CD4-positive, alpha-beta T cell treated with Interleukin-2 at 100 ng/mL for 4 hours (primary cell): ENCODE measurements around the gene GPR39.

Experiments used
- DNase-seq: peaks from one replicate; pipeline ENCODE4 v3.0.0-alpha.2; 2020; ENCODE audit warnings: low spot score

GPR39 gene

GRCh38 chr2:132642415-132642814 is 225.8 kb downstream of the GPR39 start:
- no peak for DNase-seq

GRCh38 chr2:132645176-132645575 is 228.6 kb downstream of the GPR39 start:
- DNase-seq, result no peak

GRCh38 chr2:132645722-132646539 is 229.3 kb downstream of the GPR39 start:
- no peak for DNase-seq

GRCh38 chr2:132646540-132647108 is 230.0 kb downstream of the GPR39 start:
- no peak for DNase-seq

- DNase-seq, result no peak
These were observed 234.8 kb downstream of the GPR39 start for GRCh38 chr2:132651115-132652045.

GRCh38 chr2:132652474-132652873 is 235.9 kb downstream of the GPR39 start:
- no peak for DNase-seq

GRCh38 chr2:132654335-132654734 is 237.7 kb downstream of the GPR39 start:
- DNase-seq, result no peak

- no peak for DNase-seq
These were observed 238.4 kb downstream of the GPR39 start for GRCh38 chr2:132654968-132655367.

- no peak for DNase-seq
These were observed 239.8 kb downstream of the GPR39 start for GRCh38 chr2:132656266-132656975.

- no peak for DNase-seq
These were observed 242.7 kb downstream of the GPR39 start for GRCh38 chr2:132659331-132659730.

GRCh38 chr2:132662732-132663131 is 246.1 kb downstream of the GPR39 start:
- no peak for DNase-seq

- no peak for DNase-seq
These were observed 247.5 kb downstream of the GPR39 start for GRCh38 chr2:132664096-132664495.

- no peak for DNase-seq
These were observed 249.0 kb downstream of the GPR39 start for GRCh38 chr2:132665401-132666140.

GRCh38 chr2:132667706-132668105 is 251.1 kb downstream of the GPR39 start:
- DNase-seq, result no peak

GRCh38 chr2:132668189-132668823 is 251.7 kb downstream of the GPR39 start:
- no peak for DNase-seq

GRCh38 chr2:132668987-132669907 is 252.6 kb downstream of the GPR39 start:
- DNase-seq, result no peak

- no peak for DNase-seq
These were observed 253.4 kb downstream of the GPR39 start, which contains the start of gene LYPD1 for GRCh38 chr2:132669908-132670495. Gene LYPD1 (minus strand): TSS chr2:132670205. CDS start chr2:132669932, 273 bp downstream.

GRCh38 chr2:132670496-132671150 is 254.0 kb downstream of the GPR39 start:
- DNase-seq, result no peak
